Stimulated activated CD8-positive, alpha-beta memory T cell treated with anti-CD3 and anti-CD28 coated beads, Interleukin-12 subunit alpha, Interleukin-12 subunit beta, amount 100 ng/mL, for 24 hours (primary cell): ENCODE results near the gene RAPGEF2.
"Not testable (repeated sequence)": the region's sequence is repeated elsewhere in the genome, so short reads cannot be mapped to it uniquely, and the experiment has no call there.

Experiments used
- DNase-seq: peaks from one replicate; pipeline ENCODE4 v3.0.0-alpha.2; 2020; ENCODE audit errors: extremely low read depth

The RAPGEF2 gene

DNA sequence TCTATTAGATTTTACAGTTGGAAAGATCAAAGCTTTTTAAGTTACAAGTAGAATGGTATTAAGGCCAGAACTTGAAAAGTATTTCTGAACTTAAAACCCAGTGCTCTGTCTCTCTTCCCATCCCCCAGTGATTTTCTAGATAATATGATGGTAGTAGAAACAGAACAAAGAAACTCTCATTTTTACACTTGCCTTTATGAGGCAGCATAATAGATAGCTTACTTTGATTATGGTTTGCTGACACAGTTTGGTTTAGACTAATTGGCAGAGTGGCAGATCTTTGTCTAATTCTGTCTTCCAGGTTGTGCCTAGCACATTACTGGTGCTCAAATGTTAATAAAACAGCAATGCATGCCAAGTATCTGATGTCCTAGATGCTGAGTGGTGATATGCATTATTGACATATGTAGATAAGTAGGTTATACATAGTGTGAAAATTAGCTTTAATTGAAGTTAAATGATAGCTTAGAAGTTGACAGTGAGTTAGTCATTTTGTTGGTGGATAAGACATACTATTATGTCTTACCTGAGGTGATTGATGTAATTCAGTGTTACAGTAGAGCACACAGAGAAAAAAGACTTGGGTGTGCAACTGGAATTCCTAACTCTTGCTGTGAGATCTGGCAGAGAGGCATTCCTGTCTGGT, 4.3 kb upstream of the RAPGEF2 start:
- DNase-seq, result no peak

DNA sequence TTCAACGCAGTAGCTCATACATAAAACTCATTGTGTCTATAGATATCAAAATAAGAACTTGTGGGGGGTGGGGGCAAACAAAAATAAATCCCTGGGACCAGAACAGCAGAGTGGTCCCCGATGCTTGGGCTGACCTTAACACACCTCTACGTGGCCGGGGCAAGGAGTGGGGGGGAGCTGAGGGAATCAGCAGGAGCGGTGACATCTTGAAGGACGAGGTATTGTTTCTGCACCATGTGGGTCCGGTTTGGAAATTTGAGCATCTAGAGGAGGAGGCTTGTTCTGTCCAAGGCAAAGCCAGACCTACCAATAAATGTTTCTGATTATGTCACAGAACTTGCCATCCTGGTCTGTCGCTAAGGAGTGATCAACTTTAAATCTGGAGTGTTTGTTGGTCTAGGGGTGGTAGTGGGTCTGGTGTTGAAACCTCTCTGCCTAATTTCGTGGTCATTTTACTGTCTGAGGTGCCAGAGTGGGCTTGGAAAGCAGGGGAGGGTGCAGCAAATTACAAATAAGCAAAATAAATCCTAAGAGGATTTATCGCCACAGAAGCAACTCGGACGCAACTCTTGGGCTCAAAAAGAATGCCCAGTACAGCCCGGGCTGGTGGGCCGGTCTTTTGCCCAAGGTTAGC, 774 bp upstream of the RAPGEF2 start:
- DNase-seq, result no peak

DNA sequence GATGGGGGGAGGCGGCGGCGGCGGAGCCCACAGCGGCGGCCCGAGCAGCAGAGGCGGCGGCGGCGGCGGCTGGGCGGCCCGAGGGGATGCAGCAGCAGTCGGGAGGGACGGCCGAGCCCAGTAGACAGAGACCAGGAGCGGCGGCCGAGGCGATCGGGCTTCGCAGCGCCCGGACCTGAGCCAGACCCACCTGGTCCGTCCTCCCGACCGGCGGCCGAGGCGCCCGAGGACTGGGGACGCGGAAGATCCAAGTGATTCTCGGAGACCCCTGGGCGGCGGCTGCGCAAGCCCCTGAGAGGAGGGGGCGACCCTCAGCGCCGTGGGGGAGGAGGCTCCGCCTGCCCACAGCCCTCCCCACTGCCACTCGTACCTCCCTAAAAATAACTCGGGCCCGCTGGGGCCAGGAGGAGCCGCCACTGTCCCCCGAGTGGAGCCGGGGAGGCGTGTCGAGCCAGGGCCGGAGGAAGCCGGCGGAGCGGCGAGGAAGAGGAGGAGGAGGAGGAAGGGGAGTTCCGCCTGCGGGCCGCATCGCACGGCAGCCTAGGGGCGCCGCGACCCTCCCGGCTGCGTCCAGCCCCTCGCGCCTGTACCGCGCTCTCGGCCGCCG, 608 bp downstream of the RAPGEF2 start:
- DNase-seq, result no peak

DNA sequence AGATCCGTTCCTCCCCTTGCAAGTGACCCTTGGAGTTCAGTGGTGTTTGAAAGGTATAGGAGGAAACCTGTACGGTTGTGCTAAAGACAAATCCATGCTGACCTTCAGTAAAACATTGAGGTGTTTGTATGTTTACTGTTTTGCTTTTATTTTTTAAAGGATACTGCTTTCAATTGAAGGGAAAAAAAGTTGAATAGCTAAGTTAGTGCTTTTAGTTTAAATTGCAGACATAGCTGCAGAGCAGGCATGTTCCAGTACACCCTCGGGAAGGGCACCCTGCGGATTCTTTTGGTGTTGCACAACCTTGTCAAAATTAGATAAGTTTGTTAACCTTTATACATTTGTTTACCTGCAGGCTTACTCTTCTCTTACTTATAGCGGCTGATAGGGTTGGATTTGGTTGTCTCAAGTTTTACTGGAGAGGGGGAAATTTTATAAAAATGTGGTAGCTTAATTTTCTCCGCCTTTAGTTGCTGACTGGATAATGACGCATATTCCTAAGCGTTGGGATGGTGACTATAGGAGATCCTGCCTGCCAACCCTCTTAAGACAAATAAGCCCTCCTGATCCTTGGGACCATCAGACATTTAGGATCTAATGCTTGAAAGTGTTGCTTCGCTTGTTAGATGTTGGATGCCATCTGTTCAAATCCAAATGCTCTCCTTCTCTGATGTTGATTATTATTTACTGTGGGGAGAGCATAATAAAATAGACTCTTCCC, 2.0 kb downstream of the RAPGEF2 start:
- no peak for DNase-seq

DNA sequence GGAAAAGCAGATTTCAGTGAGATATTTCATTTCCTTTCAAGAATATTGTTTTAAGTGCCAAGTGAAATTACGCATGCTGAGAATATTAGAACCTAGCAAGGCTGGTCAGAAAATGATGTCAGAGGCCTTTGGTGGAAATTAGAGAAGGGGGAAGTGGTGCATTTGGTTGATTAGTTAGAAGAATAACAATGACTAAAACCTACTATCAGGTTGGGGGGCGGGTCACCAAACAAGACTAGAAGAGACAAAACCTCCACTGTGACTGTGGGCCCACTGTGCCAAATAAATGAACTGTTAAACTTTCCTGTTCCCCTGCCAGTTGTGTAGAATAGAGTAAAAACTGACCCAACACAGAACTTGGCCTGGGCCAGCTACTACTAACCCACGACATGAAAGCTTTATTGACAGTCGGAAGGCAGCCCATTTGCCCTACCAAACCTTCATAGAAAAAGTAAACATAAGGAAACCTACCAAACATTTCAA, 2.9 kb downstream of the RAPGEF2 start:
- no peak for DNase-seq

DNA sequence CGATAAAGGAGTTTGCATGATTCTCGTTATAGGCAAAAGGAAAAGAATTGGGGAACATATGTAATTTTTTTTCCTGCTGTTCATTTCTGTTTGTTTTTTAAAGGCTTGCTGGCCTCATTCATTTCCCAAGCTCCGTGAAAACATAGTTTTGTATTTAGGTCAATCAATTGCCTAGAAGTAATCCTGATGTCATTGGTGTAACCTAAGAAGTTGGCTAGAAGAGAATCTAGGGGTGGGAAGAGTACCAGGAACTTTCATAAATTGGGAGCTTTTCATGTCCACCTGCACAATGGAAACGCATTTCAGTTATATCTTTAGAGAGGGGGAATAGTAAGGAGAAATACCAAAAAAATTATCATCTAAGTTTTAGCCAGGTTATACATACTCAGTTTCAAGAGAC, 3.8 kb downstream of the RAPGEF2 start:
- DNase-seq, result no peak

DNA sequence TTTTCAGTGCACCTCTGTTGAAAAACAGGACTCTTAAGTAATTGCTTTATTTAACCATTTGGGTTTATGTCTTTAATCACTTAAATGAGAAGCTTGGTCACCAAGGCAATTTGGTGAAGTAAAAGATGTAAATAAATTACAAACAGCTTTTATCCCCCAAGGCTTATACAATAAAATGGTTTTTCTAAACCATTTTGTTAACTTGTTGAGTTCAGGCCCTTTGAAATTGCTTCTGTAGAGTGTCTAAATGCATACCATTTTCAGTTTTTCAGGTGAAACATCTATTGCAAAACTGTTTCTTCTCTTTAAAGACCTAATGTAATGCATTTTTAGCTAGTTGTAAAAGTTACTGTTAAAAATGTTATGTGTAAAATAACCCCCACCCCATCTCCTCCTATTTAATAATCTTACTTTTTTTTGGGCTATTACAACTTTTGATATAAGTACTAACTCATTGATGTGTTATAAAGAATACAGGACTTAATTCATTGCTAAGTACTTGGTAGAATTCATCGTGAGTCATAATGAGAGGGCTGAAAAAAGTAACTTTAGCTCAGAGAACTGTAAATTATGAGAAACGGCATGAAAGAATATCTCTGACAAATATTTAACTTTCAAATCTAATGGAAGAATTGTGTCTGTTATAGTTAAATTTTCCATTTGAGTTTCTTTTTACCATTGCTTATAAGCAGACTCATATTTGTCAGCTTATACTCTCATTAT, 4.5 kb downstream of the RAPGEF2 start:
- DNase-seq, result no peak

DNA sequence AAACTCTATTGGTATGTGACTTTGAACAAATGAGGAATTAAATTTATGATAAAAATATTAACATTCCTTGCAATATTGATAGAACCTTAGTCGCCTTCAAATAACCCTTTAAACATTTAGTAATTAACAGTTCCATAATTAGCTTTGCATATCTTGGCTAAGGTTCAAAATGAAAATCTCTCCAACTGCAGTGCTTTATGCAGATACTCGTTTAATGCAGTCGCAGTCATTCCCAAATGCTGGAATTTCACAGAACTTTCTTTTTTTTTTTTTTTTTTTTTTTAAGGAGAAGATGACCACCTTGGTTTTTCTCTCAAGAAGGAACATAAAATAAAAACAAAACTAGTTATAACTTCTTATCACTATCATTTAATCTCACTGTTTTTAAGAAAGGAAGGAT, 5.2 kb downstream of the RAPGEF2 start:
- no peak for DNase-seq

DNA sequence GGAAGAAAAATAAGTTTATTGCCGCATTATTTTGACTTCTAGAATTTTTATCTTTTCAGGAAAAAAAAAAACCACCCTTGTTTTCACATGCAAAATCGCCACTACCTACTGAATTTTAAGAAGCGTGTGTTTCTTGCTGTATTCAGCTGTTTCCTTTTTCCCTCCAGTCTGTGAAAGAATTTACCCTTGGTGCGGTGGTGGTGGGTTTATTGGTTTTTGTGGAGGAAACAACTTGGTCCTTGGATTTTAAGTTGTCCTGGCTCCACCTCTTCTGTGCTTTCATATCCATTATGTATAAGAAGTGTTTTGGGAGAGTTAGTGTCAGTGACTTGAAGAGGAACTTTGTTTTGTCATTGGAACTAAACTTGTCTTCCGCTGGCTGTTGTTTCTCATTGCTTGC, 8.1 kb downstream of the RAPGEF2 start:
- DNase-seq, result no peak

DNA sequence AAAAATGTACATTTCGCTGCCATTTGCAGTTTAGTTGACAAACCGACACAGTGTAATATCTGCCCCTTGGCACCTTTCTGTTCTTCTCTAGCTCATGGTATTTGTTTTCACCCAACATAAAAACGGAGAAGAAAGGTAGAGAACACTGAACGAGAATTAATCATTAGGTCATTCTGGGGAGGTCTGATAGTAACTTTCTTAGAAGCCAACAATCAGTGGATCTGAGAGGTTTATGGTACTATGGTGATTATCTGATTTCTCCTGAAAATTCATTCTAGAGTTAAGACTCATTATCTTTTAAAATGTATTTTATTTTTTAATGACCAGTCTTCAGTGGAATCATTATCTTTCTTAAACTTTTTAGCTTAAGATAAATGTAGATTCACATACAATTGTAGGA, 8.5 kb downstream of the RAPGEF2 start:
- DNase-seq, result no peak

DNA sequence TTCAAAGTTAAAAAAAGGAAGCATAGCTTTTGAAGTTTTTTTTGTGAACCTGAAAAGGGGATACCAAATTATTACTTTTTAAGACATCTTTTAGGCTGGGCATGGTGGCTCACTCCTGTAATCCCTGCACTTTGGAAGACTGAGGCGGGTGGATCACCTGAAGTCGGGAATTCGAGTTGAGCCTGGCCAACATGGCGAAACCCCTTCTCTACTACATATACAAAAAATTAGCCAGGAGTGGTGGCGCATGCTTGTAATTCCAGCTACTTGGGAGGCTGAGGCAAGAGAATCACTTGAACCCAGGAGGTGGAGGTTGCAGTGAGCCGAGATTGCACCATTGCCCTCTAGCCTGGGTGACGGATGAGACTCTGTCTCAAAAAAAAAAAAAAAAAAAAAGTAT, 10.5 kb downstream of the RAPGEF2 start:
- DNase-seq, result not testable (repeated sequence)

DNA sequence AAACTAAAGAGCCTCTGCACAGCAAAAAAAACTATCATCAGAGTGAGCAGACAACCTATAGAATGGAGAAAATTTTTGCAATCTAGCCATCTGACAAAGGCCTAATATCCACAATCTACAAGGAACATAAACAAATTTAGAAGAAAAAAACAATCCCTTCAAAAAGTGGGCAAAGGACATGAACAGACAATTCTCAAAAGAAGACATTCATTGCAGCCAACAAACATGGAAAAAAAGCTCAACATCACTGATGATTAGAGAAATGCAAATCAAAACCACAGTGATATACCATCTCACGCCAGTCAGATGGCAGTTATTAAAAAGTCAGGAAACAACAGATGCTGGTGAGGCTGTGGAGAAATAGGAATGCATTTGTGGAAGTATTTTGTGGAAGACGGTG, 13.2 kb downstream of the RAPGEF2 start:
- not testable (repeated sequence) for DNase-seq

DNA sequence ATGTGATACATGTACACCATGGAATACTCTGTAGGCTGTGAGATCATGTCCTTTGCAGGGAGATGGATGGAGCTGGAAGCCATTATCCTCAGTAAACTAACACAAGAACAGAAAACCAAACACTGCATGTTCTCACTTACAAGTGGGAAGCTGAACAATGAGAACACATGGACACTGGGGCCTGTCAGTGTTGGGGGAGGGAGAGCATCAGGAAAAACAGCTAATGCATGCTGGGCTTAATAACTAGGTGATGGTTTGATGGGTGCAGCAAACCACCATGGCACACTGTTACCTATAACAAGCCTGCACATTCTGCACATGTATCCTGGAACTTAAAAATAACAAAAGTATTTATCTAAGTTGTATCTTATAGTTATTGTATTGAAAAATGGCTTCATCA, 13.8 kb downstream of the RAPGEF2 start:
- DNase-seq, result not testable (repeated sequence)

DNA sequence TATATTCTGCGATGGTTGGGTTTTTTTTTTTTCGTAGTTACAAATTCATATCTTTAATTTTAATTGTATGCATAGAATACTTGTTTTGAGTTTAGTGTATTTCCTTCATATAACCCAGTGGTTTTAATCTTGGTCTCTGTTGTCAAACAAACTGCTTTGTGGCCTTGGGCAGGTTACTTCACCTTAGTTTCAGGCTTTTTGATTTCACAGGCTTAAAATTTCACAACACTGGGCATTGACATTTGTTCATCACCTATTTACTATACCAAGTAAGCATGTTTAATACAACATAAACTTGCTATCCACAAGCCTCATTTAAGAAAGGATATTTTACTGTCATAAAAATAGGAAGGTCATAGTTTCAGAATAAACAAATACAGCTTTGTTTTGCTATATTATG, 14.7 kb downstream of the RAPGEF2 start:
- no peak for DNase-seq

DNA sequence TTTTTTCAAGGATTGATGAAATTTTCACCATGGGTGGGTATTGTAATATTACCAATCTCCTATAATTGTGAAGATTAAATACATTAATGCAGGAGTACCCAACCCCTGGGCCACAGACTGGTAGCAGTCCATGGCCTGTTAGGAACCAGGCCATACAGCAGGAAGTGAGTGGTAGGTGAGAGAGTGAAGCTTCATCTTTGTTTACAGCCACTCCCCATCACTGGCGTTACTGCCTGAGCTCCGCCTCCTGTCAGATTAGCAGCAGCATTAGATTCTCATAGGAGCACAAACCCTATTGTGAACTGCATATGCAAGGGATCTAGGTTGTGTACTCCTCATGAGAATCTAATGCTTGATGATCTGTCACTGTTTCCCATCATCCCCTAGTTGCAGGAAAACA, 15.1 kb downstream of the RAPGEF2 start:
- DNase-seq, result no peak

DNA sequence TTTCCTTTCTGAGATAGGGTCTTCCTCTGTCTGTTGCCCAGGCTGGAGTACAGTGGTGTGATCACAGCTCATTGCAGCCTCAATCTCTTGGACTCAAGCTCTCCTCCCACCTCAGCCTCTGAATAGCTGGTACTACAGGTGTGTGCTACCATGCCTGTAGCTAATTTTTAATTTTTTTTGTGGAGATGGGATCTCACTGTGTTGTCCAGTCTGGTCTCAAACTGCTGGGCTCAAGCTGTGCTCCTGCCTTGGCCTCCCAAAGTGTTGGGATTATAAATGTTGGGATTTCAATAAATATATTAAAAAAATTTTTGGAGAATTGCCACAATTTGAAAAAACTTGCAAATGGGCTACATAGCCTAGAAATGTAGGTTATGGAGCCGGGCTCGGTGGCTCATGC, 18.5 kb downstream of the RAPGEF2 start:
- no peak for DNase-seq

DNA sequence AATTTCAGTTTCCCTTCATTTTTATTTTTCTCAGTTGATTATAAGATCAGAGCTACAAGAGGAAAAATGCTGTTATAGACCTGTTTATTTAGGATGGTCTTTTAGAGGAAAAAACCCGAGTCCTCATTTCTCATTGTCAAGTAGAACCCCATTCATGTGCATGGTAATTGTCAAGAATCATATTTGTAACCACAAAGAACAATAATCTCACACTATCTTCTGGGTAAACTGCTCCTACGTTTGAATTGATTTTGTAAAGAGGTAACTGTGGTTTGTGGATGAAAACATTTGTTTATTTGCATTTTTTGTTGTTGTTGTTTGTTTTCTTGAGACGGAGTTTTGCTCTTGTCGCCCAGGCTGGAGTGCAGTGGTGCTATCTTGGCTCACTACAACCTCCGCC, 23.8 kb downstream of the RAPGEF2 start:
- DNase-seq, result no peak

DNA sequence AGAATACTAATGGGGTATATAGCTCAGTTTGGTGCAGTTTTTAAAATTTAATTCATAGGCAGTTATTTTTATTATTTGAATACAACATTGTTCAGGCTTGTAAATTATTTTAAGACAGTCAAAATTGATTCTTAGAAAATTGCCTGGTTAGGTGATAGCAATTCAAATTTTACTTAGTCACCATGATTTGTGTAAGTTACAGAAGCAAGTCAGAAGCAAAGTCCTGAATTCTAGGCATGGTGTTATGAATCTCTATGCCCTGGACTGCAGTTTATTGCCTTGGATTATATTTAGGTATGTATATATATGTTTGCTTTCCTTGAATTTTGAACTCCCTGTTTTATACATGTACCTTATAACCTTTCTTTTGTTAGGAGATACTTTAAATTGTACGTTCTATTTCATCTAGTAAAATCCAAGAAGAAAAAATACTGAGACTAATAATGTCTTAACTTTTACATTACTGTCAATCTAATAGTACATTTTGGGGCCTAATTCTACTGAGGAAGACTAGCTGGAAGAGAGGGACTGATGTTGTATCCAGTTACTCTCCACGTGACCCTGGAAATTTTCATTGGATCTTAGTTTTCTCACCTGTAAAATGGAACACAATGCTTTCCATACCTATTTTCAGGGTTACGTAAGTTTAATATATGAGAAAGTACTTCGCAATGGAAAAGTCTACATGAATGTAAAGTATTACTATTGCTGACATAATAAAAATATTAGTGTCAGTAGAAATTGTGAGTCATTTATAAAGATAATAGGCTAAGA, 25.1 kb downstream of the RAPGEF2 start:
- DNase-seq, result no peak

DNA sequence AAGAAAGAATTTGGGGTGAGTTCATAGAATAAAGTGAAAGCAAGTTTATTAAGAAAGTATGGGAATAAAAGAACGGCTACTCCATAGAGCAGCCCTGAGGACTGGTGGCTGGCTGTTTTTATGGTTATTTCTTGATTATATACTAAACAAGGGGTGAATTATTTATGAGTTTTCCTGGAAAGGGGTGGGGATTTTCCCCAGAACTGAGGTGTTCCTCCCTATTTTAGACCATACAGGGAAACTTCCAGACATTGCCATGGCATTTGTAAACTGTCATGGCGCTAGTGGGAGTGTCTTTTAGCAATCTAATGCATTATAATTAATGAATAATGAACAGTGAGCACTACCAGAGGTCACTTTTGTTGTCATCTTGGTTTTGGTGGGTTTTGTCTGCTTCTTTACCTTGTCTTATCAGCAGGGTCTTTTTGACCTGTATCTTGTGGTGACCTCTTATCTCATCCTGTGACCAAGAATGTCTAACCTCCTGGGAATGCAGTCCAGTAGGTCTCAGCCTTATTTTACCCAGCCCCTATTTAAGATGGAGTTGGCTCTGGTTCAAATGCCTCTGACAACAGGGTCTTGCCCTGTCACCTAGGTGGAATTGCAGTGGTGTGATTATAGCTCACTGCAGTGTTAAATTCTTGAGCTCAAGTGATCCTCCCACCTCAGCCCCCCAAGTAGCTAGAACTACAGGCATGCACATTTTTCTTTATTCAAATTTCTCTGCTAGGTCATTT, 27.1 kb downstream of the RAPGEF2 start:
- no peak for DNase-seq

DNA sequence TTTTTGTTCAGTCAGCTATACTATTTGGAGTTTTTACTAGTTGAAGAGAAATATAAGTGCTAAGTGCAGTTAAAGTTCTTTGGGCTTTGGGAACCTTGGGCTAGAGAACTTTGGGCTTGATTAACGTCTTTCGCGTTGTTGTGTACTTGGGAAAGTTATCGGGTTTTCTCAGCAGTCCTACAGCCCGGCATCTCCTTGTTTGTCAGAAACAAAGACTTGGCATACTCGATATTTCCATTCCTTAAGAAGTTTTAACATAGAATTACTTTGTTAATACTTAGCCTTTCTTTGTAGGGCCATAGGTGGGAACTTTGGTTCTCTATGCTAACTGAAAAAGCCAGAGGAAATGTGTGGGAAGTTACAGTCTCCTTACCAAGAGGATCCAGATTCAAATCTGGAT, 28.7 kb downstream of the RAPGEF2 start:
- no peak for DNase-seq

DNA sequence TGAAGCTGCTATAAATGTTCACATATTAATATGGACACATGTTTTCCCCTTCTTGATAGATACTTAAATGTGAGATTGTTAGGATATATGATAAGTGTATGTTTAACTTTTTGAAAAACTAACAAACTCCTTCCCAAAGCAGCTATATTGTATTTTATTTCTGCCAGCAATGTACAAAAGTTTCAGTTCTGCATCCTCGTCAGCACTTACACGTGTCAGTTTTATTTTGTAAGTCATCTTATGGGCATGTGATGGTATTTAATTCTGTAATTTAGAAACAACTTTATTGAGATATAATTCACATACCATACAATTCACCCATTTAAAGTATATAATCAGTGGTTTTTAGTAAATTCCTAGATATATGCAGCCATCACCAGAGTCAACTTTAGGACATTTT, 31.6 kb downstream of the RAPGEF2 start:
- no peak for DNase-seq
